Subcutaneous adipose tissue (tissue), 4 donors: ENCODE data around the gene KIRREL3. TPM values are rescaled to one million over a fixed set of nuclear protein-coding genes. Genes with fewer than 3 reads are reported as not detected.

Experiments used
- total RNA-seq, 4 donors: library from RNA; depleted of rRNA; stranded (reverse); fragments of >200 nt; gene quantifications; one replicate each; pipeline ENCODE4 v1.1.0, GENCODE V29; 2016
- TF ChIP-seq, protein P1 (sequence below): fragments of 450-650 bp; IDR thresholded peaks from one replicate; pipeline ENCODE4 v1.5.1; 2016; ENCODE audit warnings: low read depth, mild to moderate bottlenecking, control low read depth, antibody characterized with exemption, moderate library complexity

KIRREL3 gene
- total RNA-seq, 4 donors from 2014 or later, result not detected

- TF ChIP-seq, protein P1, sequence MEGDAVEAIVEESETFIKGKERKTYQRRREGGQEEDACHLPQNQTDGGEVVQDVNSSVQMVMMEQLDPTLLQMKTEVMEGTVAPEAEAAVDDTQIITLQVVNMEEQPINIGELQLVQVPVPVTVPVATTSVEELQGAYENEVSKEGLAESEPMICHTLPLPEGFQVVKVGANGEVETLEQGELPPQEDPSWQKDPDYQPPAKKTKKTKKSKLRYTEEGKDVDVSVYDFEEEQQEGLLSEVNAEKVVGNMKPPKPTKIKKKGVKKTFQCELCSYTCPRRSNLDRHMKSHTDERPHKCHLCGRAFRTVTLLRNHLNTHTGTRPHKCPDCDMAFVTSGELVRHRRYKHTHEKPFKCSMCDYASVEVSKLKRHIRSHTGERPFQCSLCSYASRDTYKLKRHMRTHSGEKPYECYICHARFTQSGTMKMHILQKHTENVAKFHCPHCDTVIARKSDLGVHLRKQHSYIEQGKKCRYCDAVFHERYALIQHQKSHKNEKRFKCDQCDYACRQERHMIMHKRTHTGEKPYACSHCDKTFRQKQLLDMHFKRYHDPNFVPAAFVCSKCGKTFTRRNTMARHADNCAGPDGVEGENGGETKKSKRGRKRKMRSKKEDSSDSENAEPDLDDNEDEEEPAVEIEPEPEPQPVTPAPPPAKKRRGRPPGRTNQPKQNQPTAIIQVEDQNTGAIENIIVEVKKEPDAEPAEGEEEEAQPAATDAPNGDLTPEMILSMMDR, result no peak
Observed at GRCh38 chr11:126410649-126411048, 589.9 kb downstream of the KIRREL3 start.

DNA sequence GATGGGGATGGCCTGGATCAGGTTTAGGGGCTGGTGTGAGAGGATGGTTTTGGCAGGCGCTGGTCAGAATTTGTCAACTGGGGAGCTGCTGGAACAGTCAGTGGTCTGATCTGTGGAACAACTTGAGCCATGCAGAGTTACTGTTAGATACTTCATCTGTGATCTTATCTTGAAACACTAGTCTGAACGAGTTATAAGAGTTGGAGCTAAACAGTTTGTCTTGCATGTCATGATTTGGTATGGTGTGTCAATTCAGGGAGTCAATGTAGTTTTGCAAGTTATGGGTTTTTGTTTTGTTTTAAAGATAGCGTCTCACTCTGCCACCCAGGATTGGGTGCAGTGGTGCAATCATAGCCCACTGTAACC lies 591.0 kb downstream of the KIRREL3 start:
- TF ChIP-seq, protein P1, result no peak

- TF ChIP-seq, protein P1, result no peak
Observed at GRCh38 chr11:126408901-126409619, 591.5 kb downstream of the KIRREL3 start.

DNA sequence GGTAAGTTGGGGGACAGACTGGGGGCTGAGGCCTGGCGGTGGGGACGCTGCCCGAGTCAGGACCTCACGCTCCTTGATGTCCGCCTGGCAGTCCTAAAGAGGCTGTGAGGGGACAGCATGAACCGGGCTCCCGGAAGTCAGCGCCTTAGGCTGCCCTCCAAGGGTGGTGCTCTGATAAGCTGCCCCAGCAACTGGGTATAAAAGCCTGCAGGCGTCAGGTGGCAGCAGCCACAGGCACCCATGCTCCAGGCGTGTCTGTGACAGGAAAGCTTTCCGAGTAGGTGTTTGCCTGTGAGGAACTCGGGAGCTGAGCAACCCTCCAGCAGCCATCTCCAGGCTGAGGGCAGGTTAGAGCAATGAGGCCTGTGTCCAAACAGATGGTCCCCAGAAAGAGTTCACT lies 592.1 kb downstream of the KIRREL3 start:
- TF ChIP-seq, protein P1, result no peak

DNA sequence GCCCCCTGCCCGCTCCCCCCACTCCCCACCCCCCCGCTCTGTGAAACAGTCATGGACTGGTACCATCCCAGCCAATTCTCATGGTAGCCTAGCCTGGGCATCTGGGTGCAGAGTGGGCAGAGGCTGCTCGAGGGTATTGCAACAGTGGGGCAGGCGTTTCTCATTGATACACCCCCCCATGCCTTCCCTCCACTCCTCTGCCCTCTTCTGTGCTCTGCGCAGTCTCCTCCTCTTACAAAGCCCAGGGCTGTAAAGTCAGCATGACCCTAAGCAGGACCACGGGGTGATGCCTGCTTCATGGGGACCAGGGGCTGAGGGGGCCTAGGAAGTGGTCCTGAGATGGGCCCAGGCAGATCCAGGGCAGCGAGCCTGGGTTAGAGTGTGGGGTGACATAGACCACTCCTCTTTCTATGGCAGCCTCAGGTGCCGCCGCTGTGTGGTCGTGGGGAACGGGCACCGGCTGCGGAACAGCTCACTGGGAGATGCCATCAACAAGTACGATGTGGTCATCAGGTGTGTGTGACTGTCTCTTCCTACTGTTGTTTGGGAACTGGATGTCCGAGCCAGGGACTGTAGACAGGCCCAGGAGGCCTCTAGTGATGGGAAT lies 592.8 kb downstream of the KIRREL3 start:
- TF ChIP-seq, protein P1, result no peak

DNA sequence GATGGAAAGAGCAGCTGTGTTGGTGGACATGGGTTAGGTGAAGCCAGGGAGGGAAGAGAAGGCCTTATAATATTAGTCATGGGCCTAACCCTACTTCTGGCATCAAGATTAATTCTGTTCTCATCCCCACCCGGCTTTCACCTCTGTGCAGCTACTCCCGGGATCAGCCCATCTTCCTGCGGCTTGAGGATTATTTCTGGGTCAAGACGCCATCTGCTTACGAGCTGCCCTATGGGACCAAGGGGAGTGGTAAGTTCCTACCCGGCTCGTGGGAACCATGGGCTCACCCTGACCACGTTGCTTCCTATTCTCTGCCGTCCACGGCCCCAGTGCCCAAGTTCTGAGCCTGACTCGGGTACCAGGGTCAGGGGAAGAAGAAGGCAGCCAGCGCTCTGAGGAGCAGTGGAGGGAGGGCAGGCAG lies 593.5 kb downstream of the KIRREL3 start:
- TF ChIP-seq, protein P1, result no peak

- TF ChIP-seq, protein P1, result no peak
Observed at GRCh38 chr11:126406368-126406767, 594.2 kb downstream of the KIRREL3 start.
